SH-SY5Y (cell line): ENCODE measurements around the gene TFDP1.

Experiments used
- GATA2 ChIP-seq: IDR thresholded peaks from 2 replicates; pipeline ENCODE4 v1.6.1; 2011; ENCODE audit warnings: mild to moderate bottlenecking, low read depth, low read length
- GATA3 ChIP-seq: IDR thresholded peaks from 2 replicates; pipeline ENCODE4 v1.6.1; 2011; ENCODE audit warnings: low read depth, mild to moderate bottlenecking, low read length, moderate library complexity

DNA sequence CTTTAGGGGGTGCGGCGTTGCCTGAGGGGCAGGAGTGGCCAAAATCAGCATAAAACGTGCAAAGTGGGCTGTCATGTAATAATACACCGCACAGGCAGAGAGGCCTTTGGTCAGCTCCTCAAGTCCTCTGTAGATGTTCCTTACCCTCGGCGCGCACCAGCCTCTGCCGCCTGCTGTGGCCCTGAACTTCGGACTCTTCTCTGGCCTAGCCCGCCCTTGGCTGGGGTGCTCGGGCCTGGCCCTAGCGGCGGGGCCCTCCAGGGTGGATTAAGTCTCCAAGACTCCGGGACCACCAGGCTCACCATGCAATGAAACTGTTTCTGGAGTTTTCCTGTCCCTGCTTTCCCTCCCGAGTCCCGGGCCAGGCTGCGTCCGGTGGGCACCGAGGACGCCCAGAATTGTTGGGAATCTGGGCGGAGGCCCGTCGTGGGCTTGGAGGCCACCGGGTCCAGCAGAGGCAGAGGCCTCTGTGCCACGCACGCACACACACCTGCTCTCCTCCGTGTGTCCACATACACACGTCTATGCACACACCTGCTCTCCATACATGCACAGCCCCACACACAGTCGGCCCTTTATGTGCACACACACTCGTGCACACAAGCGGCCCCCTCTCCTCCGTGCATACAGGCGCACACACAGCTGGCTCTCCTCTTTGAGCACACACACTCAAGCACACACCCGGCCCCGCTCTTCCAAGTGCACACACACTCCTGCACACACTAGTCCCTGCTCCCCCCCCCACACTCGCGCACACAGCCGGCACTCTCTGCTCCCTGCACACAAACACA is 1.5 kb upstream of the TFDP1 start:
- TF ChIP-seq GATA2, result no peak
- no peak for TF ChIP-seq GATA3
